Thymus (tissue), 11 donors: ENCODE results near the gene GPS1. TPM values are rescaled to one million over a fixed set of nuclear protein-coding genes. Genes with fewer than 3 reads are reported as not detected.

ENCODE experiments used
- DNase-seq, 9 donors: peaks; one replicate each; pipeline ENCODE4 v3.0.0-alpha.2; 2013; ENCODE audit warnings: low spot score in 9 of 9, low read depth in 6 of 9, missing footprints in 1 of 9
- H3K27ac ChIP-seq, 2 donors: one replicate each; pipeline ENCODE4 v1.5.1; 2013; ENCODE audit warnings: control low read depth in 1 of 2, low read depth in 1 of 2, low read length in 1 of 2, mild to moderate bottlenecking in 1 of 2, moderate library complexity in 1 of 2
- H3K27me3 ChIP-seq, 2 donors: one replicate each; pipeline ENCODE4 v1.5.1; 2013; ENCODE audit warnings: low read length in 1 of 2; ENCODE audit not compliant: control insufficient read depth in 2 of 2, insufficient read depth in 1 of 2
- H3K36me3 ChIP-seq, 2 donors: one replicate each; pipeline ENCODE4 v1.5.1; 2013; ENCODE audit warnings: low read length in 1 of 2, mild to moderate bottlenecking in 1 of 2, moderate library complexity in 1 of 2; ENCODE audit not compliant: control insufficient read depth in 2 of 2, insufficient read depth in 2 of 2
- H3K4me1 ChIP-seq, 2 donors: one replicate each; pipeline ENCODE4 v1.5.1; 2013; ENCODE audit warnings: low read length in 2 of 2; ENCODE audit not compliant: control insufficient read depth in 2 of 2, insufficient read depth in 2 of 2
- H3K4me3 ChIP-seq, 2 donors: one replicate each; pipeline ENCODE4 v1.5.1; 2013; ENCODE audit warnings: low read length in 2 of 2, control low read depth in 1 of 2, mild to moderate bottlenecking in 1 of 2
- H3K9me3 ChIP-seq, 2 donors: one replicate each; pipeline ENCODE4 v1.5.1; 2013; ENCODE audit warnings: low read length in 1 of 2, mild to moderate bottlenecking in 1 of 2; ENCODE audit not compliant: control insufficient read depth in 2 of 2, insufficient read depth in 1 of 2
- WGBS: extraction: QIAGEN DNeasy Blood & Tissue Kit; methylation state at CpG from one replicate; pipeline ENCODE4 v1.1.7; 2013; 5-methylcytosine and 5-hydroxymethylcytosine counted together
- polyA plus RNA-seq: library from polyadenylated mRNA; stranded (reverse); fragments of 200-250 nt; gene quantifications from one replicate; pipeline ENCODE4 v1.2.3, GENCODE V29; 2013
- total RNA-seq: library from RNA; stranded (reverse); fragments of 120-200 nt; gene quantifications from one replicate; pipeline ENCODE4 v1.2.4, GENCODE V29; 2013
- donor health status: healthy.

The GPS1 gene
- total and polyA plus RNA-seq, 2 donors = 75.8 to 98.3 TPM

- WGBS = under 1% methylated on average over 94 of the region's 94 CpGs
Observed at GRCh38 chr17:82030470-82031302, 21.0 kb upstream of the GPS1 start.

DNA sequence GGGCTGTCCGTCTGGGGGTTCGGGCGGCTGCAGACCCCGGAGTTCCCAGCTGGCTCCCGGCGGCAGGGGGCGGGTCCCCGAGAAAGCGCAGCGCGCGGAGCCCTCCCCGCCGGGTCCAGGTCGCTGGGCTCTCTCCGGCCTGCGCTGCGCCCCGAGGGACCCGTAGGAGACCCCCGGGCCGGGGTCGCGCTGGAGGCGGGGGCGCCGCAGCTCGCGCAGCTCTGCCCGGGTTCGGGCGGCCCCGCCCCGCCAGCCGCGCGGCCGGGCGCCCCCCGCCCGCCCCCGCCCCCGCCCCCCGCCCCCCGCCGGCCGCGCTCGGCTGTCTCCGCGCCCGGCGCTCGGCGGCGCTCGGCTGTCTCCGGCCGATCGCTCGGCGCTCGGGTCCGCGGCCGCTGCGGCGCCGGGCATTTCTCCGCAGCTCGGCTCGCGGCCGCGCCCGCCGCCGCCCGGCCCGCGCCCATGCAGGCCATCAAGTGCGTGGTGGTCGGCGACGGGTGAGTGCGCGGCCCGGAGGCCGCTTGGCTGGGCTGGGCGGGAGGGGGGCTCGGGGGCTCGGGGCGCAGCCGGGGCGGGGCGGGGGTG lies 20.3 kb upstream of the GPS1 start, which contains the start of gene RAC3:
TSS of gene RAC3 (plus strand) at position 376 of the 582 bp plus-strand sequence. CDS start at position 460, 84 bp downstream.
- WGBS = 1% methylated on average over 95 of the region's 96 CpGs
- peaks cover 11 to 27% of the 10 kb centered on the region in 2 donors for H3K4me1 ChIP-seq
- no peaks in the 10 kb centered on the region for H3K9me3 ChIP-seq
- H3K4me3 ChIP-seq = peak within 1 kb of the TSS; percentile 46 to 57
- H3K27ac ChIP-seq = peak within 1 kb of the TSS in 1 of 2 donors; percentile 43
- DNase-seq = no peak
- peaks cover 18 to 25% of the 10 kb centered on the region in 2 donors for H3K36me3 ChIP-seq
- peaks cover 6 to 31% of the 10 kb centered on the region in 2 donors for H3K27me3 ChIP-seq

More at GRCh38 chr17:82030470-82031302, 21.0 kb upstream of the GPS1 start:
- Histone ChIP-seq H3K36me3 (peaks cover 23 to 28% of the 10 kb centered on the region in 2 donors), H3K4me3 (peak overlapping the region; percentile 46 to 57), H3K27me3 (peaks cover 6 to 31% of the 10 kb centered on the region in 2 donors), H3K9me3 (no peaks in the 10 kb centered on the region), H3K4me1 (peaks cover 9 to 23% of the 10 kb centered on the region in 2 donors), H3K27ac (peak overlapping the region in 1 of 2 donors; percentile 43)
- peak in 8 of 9 donors; percentile 52 to 89 (median 71) for DNase-seq

GRCh38 chr17:82031885-82032627 lies 19.6 kb upstream of the GPS1 start:
- Histone ChIP-seq H3K4me1 (peaks cover 18 to 34% of the 10 kb centered on the region in 2 donors), H3K4me3 (peak overlapping the region in 1 of 2 donors; percentile 57), H3K27ac (no peak overlapping the region), H3K27me3 (peaks cover 6 to 31% of the 10 kb centered on the region in 2 donors), H3K36me3 (peaks cover 14 to 25% of the 10 kb centered on the region in 2 donors), H3K9me3 (peaks cover 0 to 2% of the 10 kb centered on the region in 2 donors)
- WGBS = 15% methylated on average over 59 of the region's 59 CpGs
- DNase-seq = no peak

- H3K27ac ChIP-seq = no peak overlapping the region
- DNase-seq = no peak
- peaks cover 6 to 31% of the 10 kb centered on the region in 2 donors for H3K27me3 ChIP-seq
- WGBS = 97% methylated on average over 38 of the region's 38 CpGs
- H3K9me3 ChIP-seq = peaks cover 0 to 2% of the 10 kb centered on the region in 2 donors
- H3K4me1 ChIP-seq = peaks cover 19 to 41% of the 10 kb centered on the region in 2 donors
- H3K36me3 ChIP-seq = peaks cover 4 to 13% of the 10 kb centered on the region in 2 donors
- H3K4me3 ChIP-seq = no peak overlapping the region
Observed at GRCh38 chr17:82033359-82034085, 18.2 kb upstream of the GPS1 start.

DNA sequence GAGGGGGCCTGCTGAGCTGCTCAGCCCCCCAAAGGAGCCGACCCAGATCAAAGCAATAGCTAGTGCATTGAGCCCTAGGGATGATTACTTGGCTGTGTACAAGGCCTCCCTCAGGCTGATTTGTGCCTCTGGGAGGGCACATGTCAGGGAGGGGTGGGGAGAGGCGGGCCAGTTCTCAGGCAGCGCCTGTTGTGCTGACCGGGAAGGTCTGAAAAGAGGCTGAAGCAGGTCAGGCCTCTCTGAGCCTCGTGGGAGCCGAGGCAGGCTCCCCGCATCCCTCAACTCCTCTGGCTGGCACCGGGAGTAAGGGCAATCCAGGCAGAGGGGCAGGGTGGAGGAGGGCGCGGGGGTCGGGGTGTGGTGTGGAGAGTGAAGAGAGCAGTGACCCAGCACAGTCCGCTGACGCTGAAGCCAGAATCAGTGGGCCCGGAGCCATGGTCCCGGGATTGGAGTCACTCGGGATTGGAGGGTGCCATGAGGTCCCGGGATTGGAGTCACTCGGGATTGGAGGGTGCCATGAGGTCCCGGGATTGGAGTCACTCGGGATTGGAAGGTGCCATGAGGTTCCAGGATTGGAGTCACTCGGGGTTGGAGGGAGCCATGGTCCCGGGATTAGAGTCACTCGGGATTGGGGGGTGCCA lies 17.2 kb upstream of the GPS1 start:
- peaks cover 0 to 2% of the 10 kb centered on the region in 2 donors for H3K9me3 ChIP-seq
- H3K27ac ChIP-seq = no peak overlapping the region
- H3K36me3 ChIP-seq = peaks cover 0 to 7% of the 10 kb centered on the region in 2 donors
- H3K27me3 ChIP-seq = peaks cover 6 to 31% of the 10 kb centered on the region in 2 donors
- H3K4me1 ChIP-seq = peaks cover 19 to 44% of the 10 kb centered on the region in 2 donors
- 96% methylated on average over 23 of the region's 23 CpGs for WGBS
- DNase-seq = no peak
- H3K4me3 ChIP-seq = no peak overlapping the region

- Histone ChIP-seq H3K27ac (no peak overlapping the region), H3K4me1 (peaks cover 14 to 36% of the 10 kb centered on the region in 2 donors), H3K27me3 (peaks cover 6 to 24% of the 10 kb centered on the region in 2 donors), H3K4me3 (no peak overlapping the region), H3K9me3 (peaks cover 0 to 2% of the 10 kb centered on the region in 2 donors), H3K36me3 (peaks cover 0 to 7% of the 10 kb centered on the region in 2 donors)
- DNase-seq = no peak
- whole genome bisulfite sequencing = 97% methylated on average over 8 of the region's 8 CpGs
Observed at GRCh38 chr17:82035488-82035887, 16.2 kb upstream of the GPS1 start.

GRCh38 chr17:82035956-82036633 lies 15.6 kb upstream of the GPS1 start:
- Histone ChIP-seq H3K4me1 (peaks cover 14 to 30% of the 10 kb centered on the region in 2 donors), H3K9me3 (peaks cover 0 to 2% of the 10 kb centered on the region in 2 donors), H3K27me3 (peaks cover 5 to 18% of the 10 kb centered on the region in 2 donors), H3K4me3 (peak overlapping the region; percentile 65 to 68), H3K27ac (no peak overlapping the region), H3K36me3 (peaks cover 0 to 7% of the 10 kb centered on the region in 2 donors)
- WGBS = 97% methylated on average over 20 of the region's 20 CpGs
- DNase-seq = no peak
